K562 (cell line): ENCODE data around the gene DST. TPM values are rescaled to one million over a fixed set of nuclear protein-coding genes. Genes with fewer than 3 reads are reported as not detected.

Experiments
- ATAC-seq: fragments of 200-7000 bp; cut with Tn5 transposase; 3 replicates; pipeline ENCODE4 v1.9.1; 2020; ENCODE audit warnings: moderate library complexity
- BruUV-seq: library from RNA; stranded (reverse); fragments of 400-500 nt; replicated peaks from 2 replicates; lab custom pipeline; 2021; lab: Mats Ljungman, UMichigan
- CTCF ChIA-PET: fragments of 300-600 bp; formaldehyde crosslinking; extraction: SDS; loops from one replicate; lab custom pipeline; 2021; ENCODE audit warnings: low intra/inter-chr PET ratio; lab: Yijun Ruan, JAX
- POLR2A ChIA-PET: fragments of 300-600, 350-650 bp; sonication (Branson Sonifier 250); formaldehyde crosslinking; extraction: SDS; loops from one replicate; lab custom pipeline; 2021; ENCODE audit warnings: antibody characterized with exemption, inconsistent platforms; lab: Yijun Ruan, JAX
- DNase-seq, 4 experiments: peaks; one replicate each; pipeline versions ENCODE4 v3.0.0 to v3.0.0-alpha.2; 2011 to 2018; ENCODE audit warnings: low spot score in 3 of 4, mixed read lengths in 3 of 4; ENCODE audit errors: extremely low read depth in 1 of 4
- FAIRE-seq: peaks from 2 replicates; lab custom pipeline; 2011; peaks lifted over from hg19 to GRCh38; lab: Jason Lieb, UNC
- H2AFZ ChIP-seq: 2 replicates; pipeline ENCODE4 v1.6.0; 2011; ENCODE audit warnings: low read depth, low read length, control low read depth, inconsistent platforms
- H3K27ac ChIP-seq: fragments of 200-600 bp; 3 replicates; pipeline ENCODE4 v1.8.0; 2011; ENCODE audit warnings: low read depth, mild to moderate bottlenecking, control low read depth, inconsistent platforms, low read length, moderate library complexity, mixed read lengths; ENCODE audit errors: extremely low read depth
- H3K27me3 ChIP-seq, 2 experiments: fragments of 300-600 bp in 1 of 2; 2 replicates in 1 of 2; 3 replicates in 1 of 2; pipeline versions ENCODE4 v1.6.0 to v1.8.0; 2011; ENCODE audit warnings: inconsistent platforms in 2 of 2, low read length in 2 of 2, mild to moderate bottlenecking in 1 of 2, mixed read lengths in 1 of 2, moderate library complexity in 1 of 2; ENCODE audit not compliant: control insufficient read depth in 2 of 2, insufficient read depth in 2 of 2
- H3K36me3 ChIP-seq: fragments of 300-600 bp; 3 replicates; pipeline ENCODE4 v1.8.0; 2011; ENCODE audit warnings: mild to moderate bottlenecking, low read length, inconsistent platforms; ENCODE audit not compliant: control insufficient read depth, insufficient read depth
- H3K4me1 ChIP-seq, 2 experiments: fragments of 200-600 bp in 1 of 2; replicated peaks in 1 of 2; 2 replicates in 1 of 2; 3 replicates in 1 of 2; pipeline versions ENCODE4 v1.5.1 to v1.8.0; 2011; ENCODE audit warnings: inconsistent platforms in 2 of 2, low read length in 2 of 2, mild to moderate bottlenecking in 1 of 2, mixed read lengths in 1 of 2, moderate library complexity in 1 of 2; ENCODE audit not compliant: control insufficient read depth in 2 of 2, insufficient read depth in 2 of 2
- H3K4me2 ChIP-seq: 2 replicates; pipeline ENCODE4 v1.6.1; 2011; ENCODE audit warnings: low read length, control low read depth, inconsistent platforms, mixed read lengths; ENCODE audit not compliant: insufficient read depth
- H3K4me3 ChIP-seq: fragments of 200-600 bp; sonication (generic), shearing (Covaris generic); 2 replicates; pipeline ENCODE4 v1.5.1; 2016; ENCODE audit warnings: control low read depth, inconsistent platforms
- H3K79me2 ChIP-seq: fragments of 200-600 bp; 3 replicates; pipeline ENCODE4 v1.8.0; 2011; ENCODE audit warnings: low read length, inconsistent platforms; ENCODE audit not compliant: control insufficient read depth, insufficient read depth
- H3K9ac ChIP-seq, 2 experiments: 2 replicates each; pipeline versions ENCODE4 v1.6.0 to v1.6.1; 2011; ENCODE audit warnings: low read depth in 2 of 2, low read length in 2 of 2, control low read depth in 1 of 2, inconsistent platforms in 1 of 2, mild to moderate bottlenecking in 1 of 2, mixed read lengths in 1 of 2; ENCODE audit not compliant: insufficient read depth in 1 of 2
- H3K9me1 ChIP-seq: one replicate; pipeline ENCODE4 v1.6.0; 2011; ENCODE audit warnings: inconsistent platforms, mild to moderate bottlenecking, low read length, moderate library complexity; ENCODE audit not compliant: control insufficient read depth, insufficient read depth
- H3K9me3 ChIP-seq: replicated peaks from 2 replicates; pipeline ENCODE4 v1.5.1; 2011; ENCODE audit warnings: low read depth, low read length, inconsistent platforms; ENCODE audit not compliant: control insufficient read depth, insufficient read depth
- H4K20me1 ChIP-seq: replicated peaks from 2 replicates; pipeline ENCODE4 v1.6.1; 2011; ENCODE audit warnings: low read length, inconsistent platforms, mixed read lengths; ENCODE audit not compliant: control insufficient read depth, insufficient read depth
- COPS2 ChIP-seq: fragments of 450-650 bp; conservative IDR thresholded peaks from 2 replicates; pipeline ENCODE4 v1.6.1; 2016; ENCODE audit warnings: mild to moderate bottlenecking, moderate library complexity
- ETV1 ChIP-seq: fragments of 450-650 bp; conservative IDR thresholded peaks from 2 replicates; pipeline ENCODE4 v1.6.1; 2016; ENCODE audit warnings: missing genetic modification characterization, control low read depth, low read depth, missing compliant biosample characterization
- RBM34 ChIP-seq: fragments of 200-400 bp; formaldehyde crosslinking; IDR thresholded peaks from 2 replicates; pipeline ENCODE4 v1.6.1; 2018; ENCODE audit warnings: low read length, borderline replicate concordance; ENCODE audit not compliant: insufficient read depth
- SMAD4 ChIP-seq: fragments of 250-450 bp; sonication (Bioruptor Pico); conservative IDR thresholded peaks from 2 replicates; pipeline ENCODE4 v1.8.0; 2021; ENCODE audit warnings: inconsistent platforms, mild to moderate bottlenecking, moderate library complexity
- SREBF1 ChIP-seq: fragments of 150-350 bp; IDR thresholded peaks from 2 replicates; pipeline ENCODE4 v1.6.1; 2014; ENCODE audit warnings: antibody characterized with exemption, low read depth, low read length, borderline replicate concordance
- TCF7 ChIP-seq: sonication (generic); IDR thresholded peaks from 2 replicates; pipeline ENCODE4 v1.6.1; 2016; ENCODE audit warnings: antibody characterized with exemption, borderline replicate concordance
- WGBS: fragments of 100-300 bp; shearing (Covaris generic); methylation state at CpG from one replicate; pipeline ENCODE4 v1.1.6; 2016; ENCODE audit warnings: low coverage, mixed read lengths; ENCODE audit not compliant: insufficient coverage; ENCODE audit errors: missing lambda C conversion rate; 5-methylcytosine and 5-hydroxymethylcytosine counted together
- in situ Hi-C: fragments of 300-500 bp; cut with MboI; formaldehyde crosslinking; loops from 4 replicates; pipeline ENCODE4 v1.15.0; 2018; ENCODE audit warnings: inconsistent platforms, mixed read lengths
- intact Hi-C: fragments of 100-400 bp; cut with micrococcal nuclease; formaldehyde crosslinking; loops from 2 replicates; pipeline ENCODE4 v1.14.2; 2022
- polyA plus RNA-seq, 8 experiments: library from polyadenylated mRNA; depleted of rRNA in 4 of 8; stranded (reverse) in 5 of 8; unstranded in 3 of 8; fragments of >200 nt; fragmentation: Nextera tagmentation in 2 of 8; fragmentation: Illumina TruSeq in 1 of 8; extraction: Ambion mirVana in 2 of 8; extraction: Trizol in 1 of 8; gene quantifications; 2 replicates each; pipeline versions ENCODE4 v1.2.1 to v1.2.3, GENCODE V29; 2011 to 2014; ENCODE audit warnings: inconsistent platforms in 1 of 8, missing spikeins in 1 of 8
- total RNA-seq, 7 experiments: library from RNA; depleted of rRNA in 6 of 7; stranded (reverse); fragments of >200 nt in 6 of 7; fragmentation: Illumina TruSeq in 2 of 7; extraction: Trizol in 2 of 7; gene quantifications; 2 replicates each; pipeline versions ENCODE4 v1.2.1 to v1.2.3, GENCODE V29; 2011 to 2021; ENCODE audit warnings: low replicate concordance in 1 of 7
- TF ChIP-seq, protein P1 (sequence below): fragments of 250-450 bp; sonication (Bioruptor Pico); IDR thresholded peaks from 2 replicates; pipeline ENCODE4 v1.5.0; 2020; ENCODE audit warnings: mild to moderate bottlenecking
- TF ChIP-seq, protein P2 (sequence below): fragments of 250-450 bp; sonication (Bioruptor Pico); IDR thresholded peaks from 2 replicates; pipeline ENCODE4 v1.8.0; 2021; ENCODE audit warnings: moderate library complexity, mild to moderate bottlenecking, inconsistent platforms

The DST gene
- total and polyA plus RNA-seq, 9 of the 15 experiments (the other 6 are each of a cell fraction or from before 2014, with no cell fraction given) = 5.2 to 21.9 (median 13.3) TPM

DNA sequence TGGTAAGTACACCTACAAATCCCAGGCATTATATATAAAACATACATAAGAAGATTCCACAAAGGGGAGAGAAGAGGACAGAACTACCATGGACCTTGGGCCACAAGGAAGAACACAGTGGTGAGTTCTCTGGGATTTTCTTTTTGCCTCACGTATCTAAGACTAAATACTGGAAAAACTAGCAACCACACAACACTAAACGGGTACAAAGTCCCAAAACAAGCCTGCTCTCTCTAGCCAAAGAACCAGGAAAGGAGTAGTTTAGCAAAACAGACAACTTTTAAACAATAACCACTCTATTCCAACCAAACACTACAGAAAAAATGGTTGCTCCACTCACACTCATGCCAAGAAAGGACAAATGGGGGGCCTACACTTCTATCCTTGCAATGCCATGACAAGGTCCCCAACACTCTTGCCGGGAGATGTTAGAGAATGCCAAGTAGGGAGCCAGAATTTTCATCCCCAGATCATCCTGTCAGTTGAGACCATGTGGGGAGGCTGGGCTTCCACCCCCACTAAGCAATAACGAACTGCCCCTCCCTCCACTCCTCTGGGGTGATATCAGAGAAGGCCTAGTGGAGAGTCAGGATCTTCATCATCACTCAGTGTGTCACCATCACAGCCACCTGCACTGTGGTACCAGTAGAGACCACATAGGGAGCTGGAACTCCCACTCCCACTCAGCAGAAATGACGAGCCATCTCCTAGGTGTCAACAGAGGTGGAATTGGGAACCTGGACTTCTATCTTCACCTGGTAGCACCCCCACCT is 123.5 kb downstream of the DST start:
- Histone ChIP-seq H3K4me1 (no peaks in the 10 kb centered on the region; a peak in 1 of 5 replicates), H3K27ac (no peak overlapping the region), H3K36me3 (no peaks in the 10 kb centered on the region), H4K20me1 (no peaks in the 10 kb centered on the region), H3K9me3 (no peaks in the 10 kb centered on the region), H3K79me2 (no peaks in the 10 kb centered on the region), H3K27me3 (no peaks in the 10 kb centered on the region), H3K4me3 (no peak overlapping the region), H2AFZ (no peak overlapping the region), H3K4me2 (no peak overlapping the region), H3K9me1 (no peaks in the 10 kb centered on the region), H3K9ac (no peak overlapping the region)
- no peak for DNase-seq
- no TSS peak for BruUV-seq
- no peak for TF ChIP-seq ETV1 (tag)
- TF ChIP-seq, protein P1, sequence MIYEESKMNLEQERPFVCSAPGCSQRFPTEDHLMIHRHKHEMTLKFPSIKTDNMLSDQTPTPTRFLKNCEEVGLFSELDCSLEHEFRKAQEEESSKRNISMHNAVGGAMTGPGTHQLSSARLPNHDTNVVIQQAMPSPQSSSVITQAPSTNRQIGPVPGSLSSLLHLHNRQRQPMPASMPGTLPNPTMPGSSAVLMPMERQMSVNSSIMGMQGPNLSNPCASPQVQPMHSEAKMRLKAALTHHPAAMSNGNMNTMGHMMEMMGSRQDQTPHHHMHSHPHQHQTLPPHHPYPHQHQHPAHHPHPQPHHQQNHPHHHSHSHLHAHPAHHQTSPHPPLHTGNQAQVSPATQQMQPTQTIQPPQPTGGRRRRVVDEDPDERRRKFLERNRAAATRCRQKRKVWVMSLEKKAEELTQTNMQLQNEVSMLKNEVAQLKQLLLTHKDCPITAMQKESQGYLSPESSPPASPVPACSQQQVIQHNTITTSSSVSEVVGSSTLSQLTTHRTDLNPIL (CRISPR knock-in tag) = no peak
- no peak for TF ChIP-seq COPS2
- TF ChIP-seq SREBF1 = no peak
- no peak for TF ChIP-seq SMAD4
- no peak for TF ChIP-seq RBM34
- TF ChIP-seq, protein P2, sequence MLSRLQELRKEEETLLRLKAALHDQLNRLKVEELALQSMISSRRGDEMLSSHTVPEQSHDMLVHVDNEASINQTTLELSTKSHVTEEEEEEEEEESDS (CRISPR knock-in tag) = no peak
- no peak for TF ChIP-seq TCF7
- no peak for FAIRE-seq
- WGBS = 30% methylated on average over 5 of the region's 5 CpGs
- CTCF ChIA-PET = no interaction called here
- POLR2A ChIA-PET = interaction anchor here (1.1 kb wide), 1 partner anchor 10 kb away, joined by 3 read pairs; no protein-coding TSS in a partner anchor
- in situ Hi-C loops (no loop called here), intact Hi-C loops (no loop called here)
- ATAC-seq = peak; percentile 56; the same call in 2 of the 3 replicates
